ENCODE measurements around the gene LINC00305.

GRCh38 chr18:64118406-64118805 lies 30.5 kb downstream of the LINC00305 start:
- no peak for TF ChIP-seq EZH2phosphoT487 (IDR thresholded peaks at IDR 0.05; ENCODE audit: borderline replicate concordance, low read depth, low read length)
- TF ChIP-seq, protein P1, sequence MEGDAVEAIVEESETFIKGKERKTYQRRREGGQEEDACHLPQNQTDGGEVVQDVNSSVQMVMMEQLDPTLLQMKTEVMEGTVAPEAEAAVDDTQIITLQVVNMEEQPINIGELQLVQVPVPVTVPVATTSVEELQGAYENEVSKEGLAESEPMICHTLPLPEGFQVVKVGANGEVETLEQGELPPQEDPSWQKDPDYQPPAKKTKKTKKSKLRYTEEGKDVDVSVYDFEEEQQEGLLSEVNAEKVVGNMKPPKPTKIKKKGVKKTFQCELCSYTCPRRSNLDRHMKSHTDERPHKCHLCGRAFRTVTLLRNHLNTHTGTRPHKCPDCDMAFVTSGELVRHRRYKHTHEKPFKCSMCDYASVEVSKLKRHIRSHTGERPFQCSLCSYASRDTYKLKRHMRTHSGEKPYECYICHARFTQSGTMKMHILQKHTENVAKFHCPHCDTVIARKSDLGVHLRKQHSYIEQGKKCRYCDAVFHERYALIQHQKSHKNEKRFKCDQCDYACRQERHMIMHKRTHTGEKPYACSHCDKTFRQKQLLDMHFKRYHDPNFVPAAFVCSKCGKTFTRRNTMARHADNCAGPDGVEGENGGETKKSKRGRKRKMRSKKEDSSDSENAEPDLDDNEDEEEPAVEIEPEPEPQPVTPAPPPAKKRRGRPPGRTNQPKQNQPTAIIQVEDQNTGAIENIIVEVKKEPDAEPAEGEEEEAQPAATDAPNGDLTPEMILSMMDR (conservative IDR thresholded peaks at IDR 0.05; ENCODE audit: low read length): no peak

All from OCI-LY7 (cell line).